HCT116 (cell line): ENCODE results near the gene REXO4. TPM values are rescaled to one million over a fixed set of nuclear protein-coding genes. Genes with fewer than 3 reads are reported as not detected.

ENCODE experiments used
- ATAC-seq: fragments of 200-7000 bp; cut with Tn5 transposase; 2 replicates; pipeline ENCODE4 v1.9.1; 2020; ENCODE audit warnings: mild to moderate bottlenecking, moderate library complexity
- BruUV-seq: library from RNA; stranded (reverse); fragments of 400-500 nt; replicated peaks from 2 replicates; lab custom pipeline; 2021; lab: Mats Ljungman, UMichigan
- CTCF ChIA-PET: fragments of 300-600 bp; sonication (Branson Sonifier 250); formaldehyde crosslinking; loops from one replicate; lab custom pipeline; 2021; ENCODE audit warnings: antibody characterized with exemption; lab: Charles Lee
- POLR2A ChIA-PET: fragments of 300-600, 350-600 bp; sonication (Branson Sonifier 250); formaldehyde crosslinking; loops from one replicate; lab custom pipeline; 2021; ENCODE audit warnings: antibody characterized with exemption; lab: Charles Lee
- RAD21 ChIA-PET, 2 experiments: fragments of 300-600 bp; sonication (Branson Sonifier 250); formaldehyde crosslinking; loops; one replicate each; lab custom pipeline; 2023; ENCODE audit warnings: low total read pairs in 2 of 2; ENCODE audit not compliant: uncharacterized antibody in 2 of 2, unreplicated experiment in 2 of 2, low non-redundant PET in 1 of 2; lab: Charles Lee
- DNase-seq: peaks from one replicate; pipeline ENCODE4 v3.0.0-alpha.2; 2010; ENCODE audit warnings: low read depth, low spot score
- H2AFZ ChIP-seq: fragments of 200-600 bp; shearing (Covaris generic), sonication (generic); 2 replicates; pipeline ENCODE4 v1.6.1; 2017; ENCODE audit warnings: low read depth, mixed run types, mixed read lengths, antibody characterized with exemption, low read length; ENCODE audit not compliant: poor library complexity, severe bottlenecking
- H3K27ac ChIP-seq: 2 replicates; pipeline ENCODE4 v1.5.1; 2012; ENCODE audit warnings: low read depth, low read length
- H3K27me3 ChIP-seq: fragments of 200-600 bp; sonication (generic); 2 replicates; pipeline ENCODE4 v1.6.1; 2016; ENCODE audit warnings: mixed run types, low read length, mixed read lengths; ENCODE audit not compliant: insufficient read depth
- H3K36me3 ChIP-seq, 2 experiments: fragments of 200-500 bp in 1 of 2; fragments of 200-600 bp in 1 of 2; sonication (Bioruptor generic) in 1 of 2; sonication (generic) in 1 of 2; 2 replicates each; pipeline versions ENCODE4 v1.5.1 to v1.6.1; 2014 to 2016; ENCODE audit warnings: low read length in 2 of 2, inconsistent platforms in 1 of 2, mixed read lengths in 1 of 2, mixed run types in 1 of 2; ENCODE audit not compliant: insufficient read depth in 2 of 2, control insufficient read depth in 1 of 2
- H3K4me1 ChIP-seq, 2 experiments: fragments of 200-600 bp in 1 of 2; sonication (generic) in 1 of 2; 2 replicates each; pipeline versions ENCODE4 v1.5.1 to v1.6.1; 2012 to 2017; ENCODE audit warnings: low read length in 2 of 2, inconsistent platforms in 1 of 2, mild to moderate bottlenecking in 1 of 2, mixed read lengths in 1 of 2, mixed run types in 1 of 2, moderate library complexity in 1 of 2; ENCODE audit not compliant: insufficient read depth in 2 of 2, control insufficient read depth in 1 of 2
- H3K4me2 ChIP-seq: fragments of 200-600 bp; sonication (generic); 2 replicates; pipeline ENCODE4 v1.6.1; 2017; ENCODE audit warnings: mixed run types, low read length, mixed read lengths
- H3K4me3 ChIP-seq, 2 experiments: fragments of 200-600 bp in 1 of 2; sonication (generic) in 1 of 2; replicated peaks in 1 of 2; 2 replicates each; pipeline ENCODE4 v1.5.1; 2011 to 2016; ENCODE audit warnings: low read length in 2 of 2, control low read depth in 1 of 2, low read depth in 1 of 2, mild to moderate bottlenecking in 1 of 2, mixed read lengths in 1 of 2, mixed run types in 1 of 2
- H3K79me2 ChIP-seq: fragments of 200-600 bp; sonication (generic); 2 replicates; pipeline ENCODE4 v1.6.1; 2017; ENCODE audit warnings: mild to moderate bottlenecking, mixed run types, low read length, moderate library complexity, mixed read lengths; ENCODE audit not compliant: insufficient read depth
- H3K9ac ChIP-seq: fragments of 200-600 bp; sonication (generic); 2 replicates; pipeline ENCODE4 v1.6.1; 2016; ENCODE audit warnings: low read length, mixed read lengths
- H3K9me2 ChIP-seq: fragments of 200-600 bp; sonication (generic), shearing (Covaris generic); 2 replicates; pipeline ENCODE4 v1.6.1; 2017; ENCODE audit warnings: mixed run types, mild to moderate bottlenecking, moderate library complexity; ENCODE audit not compliant: insufficient read depth
- H3K9me3 ChIP-seq, 2 experiments: fragments of 200-500 bp in 1 of 2; fragments of 200-600 bp in 1 of 2; sonication (Bioruptor generic) in 1 of 2; sonication (generic) in 1 of 2; 2 replicates each; pipeline ENCODE4 v1.6.1; 2014 to 2017; ENCODE audit warnings: low read length in 2 of 2, mixed read lengths in 2 of 2, inconsistent platforms in 1 of 2, low read depth in 1 of 2, mild to moderate bottlenecking in 1 of 2, mixed run types in 1 of 2, moderate library complexity in 1 of 2; ENCODE audit not compliant: control insufficient read depth in 1 of 2, insufficient read depth in 1 of 2
- H4K20me1 ChIP-seq: fragments of 200-600 bp; sonication (generic), shearing (Covaris generic); 2 replicates; pipeline ENCODE4 v1.6.1; 2017; ENCODE audit warnings: mixed run types, mild to moderate bottlenecking, moderate library complexity; ENCODE audit not compliant: insufficient read depth
- ATF3 ChIP-seq: IDR thresholded peaks from 2 replicates; pipeline ENCODE4 v1.6.1; 2012
- CBX3 ChIP-seq: IDR thresholded peaks from 2 replicates; pipeline ENCODE4 v1.6.1; 2012; ENCODE audit warnings: low read depth
- ELF1 ChIP-seq: IDR thresholded peaks from 2 replicates; pipeline ENCODE4 v1.6.1; 2012; ENCODE audit warnings: low read depth, borderline replicate concordance
- EZH2 ChIP-seq: fragments of 200-600 bp; sonication (generic); IDR thresholded peaks from 2 replicates; pipeline ENCODE4 v1.6.1; 2017; ENCODE audit warnings: antibody characterized with exemption, mixed run types
- EZH2phosphoT487 ChIP-seq: fragments of 200-600 bp; IDR thresholded peaks from 2 replicates; pipeline ENCODE4 v1.6.1; 2018; ENCODE audit warnings: antibody characterized with exemption, borderline replicate concordance
- FOSL1 ChIP-seq: IDR thresholded peaks from 2 replicates; pipeline ENCODE4 v1.6.1; 2012; ENCODE audit warnings: low read depth
- JUND ChIP-seq: IDR thresholded peaks from 2 replicates; pipeline ENCODE4 v1.6.1; 2012
- MAX ChIP-seq: IDR thresholded peaks from 2 replicates; pipeline ENCODE4 v1.6.1; 2012
- SP1 ChIP-seq: IDR thresholded peaks from 2 replicates; pipeline ENCODE4 v1.6.1; 2012; ENCODE audit warnings: low read depth
- SRF ChIP-seq: IDR thresholded peaks from 2 replicates; pipeline ENCODE4 v1.6.1; 2012; ENCODE audit warnings: low read depth
- TCF7L2 ChIP-seq: IDR thresholded peaks from 2 replicates; pipeline ENCODE4 v1.7.0; 2011; ENCODE audit warnings: borderline replicate concordance, inconsistent platforms; ENCODE audit not compliant: insufficient read depth, insufficient read length; ENCODE audit errors: extremely low read depth
- ZBTB33 ChIP-seq: IDR thresholded peaks from 2 replicates; pipeline ENCODE4 v1.6.1; 2011; ENCODE audit warnings: mild to moderate bottlenecking, low read length, moderate library complexity; ENCODE audit not compliant: insufficient replicate concordance; ENCODE audit errors: extremely low read depth
- intact Hi-C: fragments of 100-400 bp; cut with micrococcal nuclease; formaldehyde crosslinking; loops from 2 replicates; pipeline ENCODE4 v1.10.0; 2022
- total RNA-seq: library from RNA; stranded (reverse); gene quantifications from one replicate; pipeline ENCODE4 v1.2.1, GENCODE V29; 2021; ENCODE audit not compliant: unreplicated experiment

REXO4 gene
- total RNA-seq, 1 experiment from 2014 or later: 24.6 TPM

GRCh38 chr9:133426011-133426410 is 8.2 kb upstream of the REXO4 start:
- no peak for ATAC-seq
- H3K36me3 ChIP-seq: no peaks in the 10 kb centered on the region
- H3K4me2 ChIP-seq: no peak overlapping the region
- H4K20me1 ChIP-seq: no peaks in the 10 kb centered on the region
- H3K79me2 ChIP-seq: no peaks in the 10 kb centered on the region
- H3K9ac ChIP-seq: no peak overlapping the region
- no peaks in the 10 kb centered on the region for H3K9me2 ChIP-seq
- no peaks in the 10 kb centered on the region for H3K9me3 ChIP-seq
- no peaks in the 10 kb centered on the region for H3K27me3 ChIP-seq
- ChIA-PET RAD21 (no interaction called here), POLR2A (no interaction called here), CTCF (no interaction called here)
- no peak for DNase-seq
- intact Hi-C loops: no loop called here
- peaks cover 0 to 12% of the 10 kb centered on the region in 2 experiments; a peak in 3 of 4 replicates for H3K4me1 ChIP-seq
- H2AFZ ChIP-seq: no peak overlapping the region
- no peak overlapping the region for H3K4me3 ChIP-seq
- no peak overlapping the region for H3K27ac ChIP-seq
- BruUV-seq: no TSS peak
- TF ChIP-seq CBX3: no peak

GRCh38 chr9:133425049-133425632 is 7.3 kb upstream of the REXO4 start:
- no TSS peak for BruUV-seq
- no peak overlapping the region for H3K4me3 ChIP-seq
- H2AFZ ChIP-seq: no peak overlapping the region
- intact Hi-C loops: no loop called here
- H3K27ac ChIP-seq: no peak overlapping the region
- ATAC-seq (no peak), DNase-seq (no peak)
- H3K9ac ChIP-seq: no peak overlapping the region
- no peaks in the 10 kb centered on the region for H3K9me3 ChIP-seq
- H3K36me3 ChIP-seq: no peaks in the 10 kb centered on the region
- peaks cover 0 to 12% of the 10 kb centered on the region in 2 experiments; a peak in 3 of 4 replicates for H3K4me1 ChIP-seq
- H3K79me2 ChIP-seq: no peaks in the 10 kb centered on the region
- no peaks in the 10 kb centered on the region for H3K27me3 ChIP-seq
- no peaks in the 10 kb centered on the region for H4K20me1 ChIP-seq
- ChIA-PET CTCF (interaction anchor here (0.7 kb wide), 1 partner anchor 240 kb away, joined by 3 read pairs; no protein-coding TSS in a partner anchor), POLR2A (no interaction called here), RAD21 (no interaction called here)
- no peaks in the 10 kb centered on the region for H3K9me2 ChIP-seq
- TF ChIP-seq CBX3 (no peak), ELF1 (no peak), ZBTB33 (no peak), EZH2 (no peak), SRF (no peak), TCF7L2 (no peak), FOSL1 (no peak), ATF3 (no peak), SP1 (no peak), EZH2phosphoT487 (no peak), MAX (no peak), JUND (no peak)
- no peak overlapping the region for H3K4me2 ChIP-seq
